Naive thymus-derived CD8-positive, alpha-beta T cell (primary cell): ENCODE data around the gene STRA8. TPM values are rescaled to one million over a fixed set of nuclear protein-coding genes. Genes with fewer than 3 reads are reported as not detected.
A peak's percentile ranks its signal among the peaks of the same experiment; 100 is the strongest.
"Not testable (repeated sequence)": the region's sequence is repeated elsewhere in the genome, so short reads cannot be mapped to it uniquely, and the experiment has no call there.

Source experiments
- ATAC-seq, 2 donors: fragments of 150-1000 bp; cut with Tn5 transposase in 1 of 2; sonication (Bioruptor Pico), chemical (Tn5 transposase) in 1 of 2; 1 replicate in 1 of 2; 2 replicates in 1 of 2; pipeline ENCODE4 v1.10.0; 2021; ENCODE audit warnings: mild to moderate bottlenecking in 2 of 2, moderate library complexity in 2 of 2
- POLR2A ChIA-PET: fragments of 350-600 bp; sonication (Branson Sonifier 250); formaldehyde crosslinking; loops from one replicate; lab custom pipeline; 2021; ENCODE audit warnings: antibody characterized with exemption; lab: Charles Lee
- DNase-seq, 10 donors: peaks; one replicate each; pipeline versions ENCODE4 v3.0.0 to v3.0.0-alpha.2; 2020 to 2022
- H3K27ac Mint-ChIP-seq, 10 donors: one replicate each; pipeline ENCODE4 v1.8.0; 2020 to 2022; ENCODE audit warnings: mild to moderate bottlenecking in 10 of 10, mixed read lengths in 10 of 10, moderate library complexity in 4 of 10, inconsistent platforms in 1 of 10
- H3K27me3 Mint-ChIP-seq, 5 donors: one replicate each; pipeline ENCODE4 v1.8.0; 2021 to 2022; ENCODE audit warnings: mixed read lengths in 5 of 5
- H3K36me3 Mint-ChIP-seq, 3 donors: one replicate each; pipeline ENCODE4 v1.8.0; 2020 to 2022; ENCODE audit warnings: mixed read lengths in 3 of 3, mild to moderate bottlenecking in 2 of 3, inconsistent platforms in 1 of 3
- H3K4me1 Mint-ChIP-seq, 4 donors: one replicate each; pipeline ENCODE4 v1.8.0; 2021 to 2022; ENCODE audit warnings: mixed read lengths in 4 of 4
- H3K4me3 Mint-ChIP-seq, 10 donors: one replicate each; pipeline ENCODE4 v1.8.0; 2020 to 2022; ENCODE audit warnings: mild to moderate bottlenecking in 10 of 10, mixed read lengths in 10 of 10, moderate library complexity in 6 of 10, inconsistent platforms in 1 of 10
- H3K9me3 Mint-ChIP-seq, 9 donors: one replicate each; pipeline ENCODE4 v1.8.0; 2020 to 2022; ENCODE audit warnings: mixed read lengths in 9 of 9, mild to moderate bottlenecking in 3 of 9, inconsistent platforms in 1 of 9, moderate library complexity in 1 of 9
- polyA plus RNA-seq, 3 donors: library from polyadenylated mRNA; unstranded; fragments of 300-500 nt; fragmentation: Illumina TruSeq; gene quantifications; one replicate each; pipeline ENCODE4 v1.2.3, GENCODE V29; 2021
- total RNA-seq, 8 experiments: library from RNA in 2 of 8; stranded (reverse) in 2 of 8; gene quantifications; one replicate each; pipeline ENCODE4 v1.2.3 and lab custom pipeline; 2021 to 2026

STRA8 gene
- total and polyA plus RNA-seq, 5 experiments from 2014 or later: not detected

DNA sequence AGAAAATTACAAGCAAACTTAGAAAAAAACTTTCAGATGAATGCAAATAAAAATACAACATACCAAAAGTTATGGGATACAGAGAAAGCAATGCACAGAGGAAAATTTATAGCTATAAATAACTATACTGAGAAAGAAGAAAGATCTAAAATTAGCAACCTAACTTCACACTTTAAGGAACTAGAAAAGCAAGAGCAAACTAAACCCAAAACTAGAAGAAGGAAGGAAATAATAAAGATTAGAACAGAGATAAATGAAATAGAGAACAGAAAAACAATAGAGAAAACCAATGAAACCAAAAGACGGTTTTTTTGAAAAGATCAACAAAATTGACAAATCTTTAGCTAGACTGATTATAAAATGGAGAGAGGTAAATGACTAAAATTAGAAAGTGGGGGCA is 9.6 kb upstream of the STRA8 start:
- H3K27me3 Mint-ChIP-seq: peaks cover 0 to 2% (median 0%) of the 10 kb centered on the region in 5 donors
- H3K4me1 Mint-ChIP-seq: peaks cover 0 to 13% (median 8%) of the 10 kb centered on the region in 4 donors
- ATAC-seq: no peak
- POLR2A ChIA-PET: no interaction called here
- no peak overlapping the region for H3K27ac Mint-ChIP-seq
- peaks cover 0 to 19% (median 0%) of the 10 kb centered on the region in 3 donors for H3K36me3 Mint-ChIP-seq
- H3K9me3 Mint-ChIP-seq: peaks cover 0 to 16% (median 9%) of the 10 kb centered on the region in 9 donors
- no peak overlapping the region for H3K4me3 Mint-ChIP-seq
- DNase-seq: no peak

DNA sequence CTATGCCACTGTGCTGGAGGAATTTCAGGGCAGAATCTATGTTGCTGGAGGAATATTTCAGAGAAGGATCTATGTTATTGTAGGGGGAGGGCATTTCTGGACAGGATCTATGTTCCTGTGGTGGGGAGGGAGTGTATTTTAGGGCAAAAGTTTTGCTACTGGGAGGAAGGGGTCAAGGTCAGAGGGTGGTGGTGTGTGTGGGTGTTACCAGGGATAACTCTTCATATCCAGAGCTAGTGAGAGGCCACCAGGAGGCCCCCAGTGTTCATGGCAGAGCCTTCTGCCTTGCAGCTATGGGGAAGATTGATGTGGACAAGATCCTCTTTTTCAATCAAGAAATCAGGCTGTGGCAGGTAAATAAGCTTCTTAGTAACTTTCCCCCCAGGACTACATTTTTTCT is 2.0 kb upstream of the STRA8 start:
- peaks cover 0 to 3% (median 0%) of the 10 kb centered on the region in 5 donors for H3K27me3 Mint-ChIP-seq
- H3K4me3 Mint-ChIP-seq: no peak overlapping the region
- H3K27ac Mint-ChIP-seq: no peak overlapping the region
- peaks cover 0 to 2% (median 0%) of the 10 kb centered on the region in 9 donors for H3K9me3 Mint-ChIP-seq
- H3K36me3 Mint-ChIP-seq: no peaks in the 10 kb centered on the region
- DNase-seq: no peak
- peaks cover 0 to 6% (median 1%) of the 10 kb centered on the region in 4 donors for H3K4me1 Mint-ChIP-seq
- POLR2A ChIA-PET: no interaction called here
- ATAC-seq: no peak

GRCh38 chr7:135232087-135232486 is 1.6 kb upstream of the STRA8 start:
- Mint-ChIP-seq H3K36me3 (no peaks in the 10 kb centered on the region), H3K9me3 (peaks cover 0 to 2% (median 0%) of the 10 kb centered on the region in 9 donors), H3K4me1 (peaks cover 0 to 10% (median 5%) of the 10 kb centered on the region in 4 donors), H3K27ac (no peak overlapping the region), H3K27me3 (peaks cover 0 to 3% (median 0%) of the 10 kb centered on the region in 5 donors), H3K4me3 (no peak overlapping the region)
- no peak for ATAC-seq
- POLR2A ChIA-PET: no interaction called here
- DNase-seq: no peak

DNA sequence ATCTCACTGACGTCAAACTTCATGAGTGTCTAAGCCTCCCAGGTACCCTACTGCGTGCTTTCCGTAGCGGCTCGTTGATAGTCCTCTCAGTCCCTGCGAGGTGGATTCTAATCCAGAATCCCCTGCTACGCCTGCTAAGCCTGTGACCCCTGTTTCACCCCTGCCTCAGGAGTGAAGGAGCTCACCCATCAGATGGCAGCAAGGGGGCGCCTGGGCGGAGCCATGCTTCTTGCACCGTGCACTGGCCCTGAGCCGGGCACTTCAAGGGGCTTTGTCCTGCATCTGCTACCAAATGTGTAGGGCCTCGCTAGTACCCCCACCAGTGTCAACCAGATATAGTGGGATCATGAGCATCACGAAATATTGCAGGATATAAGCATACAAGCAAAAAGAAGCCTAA is 918 bp upstream of the STRA8 start:
- no peak for DNase-seq
- H3K27me3 Mint-ChIP-seq: peaks cover 0 to 3% (median 0%) of the 10 kb centered on the region in 5 donors
- no peak overlapping the region for H3K27ac Mint-ChIP-seq
- H3K4me1 Mint-ChIP-seq: peaks cover 0 to 13% (median 5%) of the 10 kb centered on the region in 4 donors
- H3K36me3 Mint-ChIP-seq: no peaks in the 10 kb centered on the region
- H3K9me3 Mint-ChIP-seq: peaks cover 0 to 2% (median 0%) of the 10 kb centered on the region in 9 donors
- POLR2A ChIA-PET: no interaction called here
- no peak overlapping the region for H3K4me3 Mint-ChIP-seq
- no peak for ATAC-seq

DNA sequence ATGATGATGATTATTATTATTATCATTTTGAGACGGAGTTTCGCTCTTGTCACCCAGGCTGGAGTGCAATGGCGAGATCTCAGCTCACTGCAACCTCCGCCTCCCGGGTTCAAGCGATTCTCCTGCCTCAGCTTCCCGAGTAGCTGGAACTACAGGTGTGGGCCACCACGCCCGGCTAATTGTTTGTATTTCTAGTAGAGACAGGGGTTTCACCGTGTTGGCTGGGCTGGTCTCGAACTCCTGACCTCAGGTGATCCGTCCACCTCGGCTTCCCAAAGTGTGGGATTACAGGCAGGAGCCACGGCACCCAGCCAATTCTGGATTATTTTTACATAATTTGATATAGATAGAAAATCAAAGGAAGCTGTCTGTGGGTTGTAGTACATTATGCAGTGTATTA is 457 bp downstream of the STRA8 start:
- DNase-seq, H3K27ac Mint-ChIP-seq, H3K4me3 Mint-ChIP-seq, ATAC-seq, POLR2A ChIA-PET, H3K9me3 Mint-ChIP-seq, H3K27me3 Mint-ChIP-seq, H3K36me3 Mint-ChIP-seq: not testable (repeated sequence)
- H3K4me1 Mint-ChIP-seq: peaks cover 0 to 16% (median 5%) of the 10 kb centered on the region in 4 donors

DNA sequence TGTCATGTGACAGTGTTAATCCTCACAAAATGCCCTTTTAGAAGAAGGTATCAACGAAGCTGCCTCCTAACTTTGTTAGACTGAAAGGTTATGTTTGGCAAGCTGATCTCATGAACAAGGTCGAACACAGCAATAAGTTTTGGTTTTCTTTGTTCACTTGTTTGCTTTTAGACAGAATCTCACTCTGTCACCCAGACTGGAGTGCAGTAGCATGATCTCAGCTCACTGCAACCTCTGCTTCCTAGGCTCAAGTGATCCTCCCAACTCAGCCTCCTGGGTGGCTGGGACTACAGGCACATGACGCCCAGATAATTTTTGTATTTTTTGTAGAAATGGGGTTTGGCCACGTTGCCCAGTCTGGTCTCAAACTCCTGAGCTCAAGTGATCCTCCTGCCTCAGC is 1.1 kb downstream of the STRA8 start:
- H3K9me3 Mint-ChIP-seq: no peaks in the 10 kb centered on the region
- no peak overlapping the region for H3K27ac Mint-ChIP-seq
- no peak for ATAC-seq
- peaks cover 0 to 6% (median 0%) of the 10 kb centered on the region in 5 donors for H3K27me3 Mint-ChIP-seq
- peaks cover 0 to 21% (median 5%) of the 10 kb centered on the region in 4 donors for H3K4me1 Mint-ChIP-seq
- H3K4me3 Mint-ChIP-seq: no peak overlapping the region
- POLR2A ChIA-PET: no interaction called here
- no peaks in the 10 kb centered on the region for H3K36me3 Mint-ChIP-seq
- DNase-seq: no peak

DNA sequence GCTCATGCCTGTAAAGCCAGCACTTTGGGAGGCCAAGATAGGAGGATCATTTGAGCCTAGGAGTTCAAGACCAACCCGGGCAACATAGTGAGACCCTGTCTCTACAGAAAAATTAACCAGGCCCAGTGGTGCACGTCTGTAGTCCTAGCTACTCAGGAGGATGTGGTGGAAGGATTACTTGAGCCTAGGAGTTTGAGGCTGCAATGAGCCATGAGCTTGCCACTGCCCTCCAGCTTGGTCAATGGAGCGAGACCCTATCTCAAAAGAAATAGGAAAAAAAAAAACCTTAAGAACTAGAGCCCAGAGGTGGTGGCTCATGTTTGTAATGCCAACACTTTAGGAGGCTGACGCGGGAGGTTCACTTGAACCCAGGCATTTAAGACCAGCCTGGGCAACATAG is 2.2 kb downstream of the STRA8 start:
- H3K9me3 Mint-ChIP-seq: no peaks in the 10 kb centered on the region
- peaks cover 0 to 6% (median 0%) of the 10 kb centered on the region in 5 donors for H3K27me3 Mint-ChIP-seq
- no peak overlapping the region for H3K27ac Mint-ChIP-seq
- no peaks in the 10 kb centered on the region for H3K36me3 Mint-ChIP-seq
- H3K4me3 Mint-ChIP-seq: no peak overlapping the region
- POLR2A ChIA-PET: interaction anchor here (1.0 kb wide), 1 partner anchor 18 kb away, joined by 3 read pairs; no protein-coding TSS in a partner anchor
- DNase-seq: no peak
- H3K4me1 Mint-ChIP-seq: peaks cover 0 to 21% (median 5%) of the 10 kb centered on the region in 4 donors
- ATAC-seq: no peak

DNA sequence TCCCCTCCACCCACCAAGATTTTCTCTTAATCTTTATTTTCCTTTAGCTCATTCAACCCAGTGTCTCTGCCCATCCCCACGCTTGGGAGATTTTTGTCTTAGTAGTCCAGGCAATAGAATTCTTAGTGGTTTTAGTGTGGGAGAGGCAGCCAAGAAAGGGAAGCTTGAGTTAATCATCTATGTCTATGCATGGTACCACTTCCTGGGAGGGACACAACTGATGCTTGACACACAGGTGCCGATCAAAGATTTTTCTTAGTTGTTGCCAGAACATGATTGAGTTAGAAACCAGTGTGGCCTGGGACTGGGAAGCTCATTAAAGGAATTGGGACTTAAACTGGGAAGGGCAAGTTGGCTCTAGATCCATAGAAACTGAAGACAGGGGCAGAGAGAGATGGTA is 3.1 kb downstream of the STRA8 start:
- no peaks in the 10 kb centered on the region for H3K9me3 Mint-ChIP-seq
- DNase-seq (no peak), ATAC-seq (no peak)
- peaks cover 0 to 6% (median 4%) of the 10 kb centered on the region in 5 donors for H3K27me3 Mint-ChIP-seq
- peaks cover 0 to 21% (median 5%) of the 10 kb centered on the region in 4 donors for H3K4me1 Mint-ChIP-seq
- peak overlapping the region in 1 of 10 donors; percentile 16 for H3K27ac Mint-ChIP-seq
- POLR2A ChIA-PET: interaction anchor here (1.0 kb wide), 1 partner anchor 17 kb away, joined by 3 read pairs; no protein-coding TSS in a partner anchor
- H3K36me3 Mint-ChIP-seq: no peaks in the 10 kb centered on the region
- H3K4me3 Mint-ChIP-seq: no peak overlapping the region

GRCh38 chr7:135238112-135238744 is 4.6 kb downstream of the STRA8 start:
- POLR2A ChIA-PET: no interaction called here
- Mint-ChIP-seq H3K9me3 (no peaks in the 10 kb centered on the region), H3K4me1 (peaks cover 0 to 21% (median 6%) of the 10 kb centered on the region in 4 donors), H3K4me3 (no peak overlapping the region), H3K27ac (no peak overlapping the region), H3K36me3 (no peaks in the 10 kb centered on the region), H3K27me3 (peaks cover 0 to 12% (median 6%) of the 10 kb centered on the region in 5 donors)
- ATAC-seq (no peak), DNase-seq (no peak)

GRCh38 chr7:135239263-135239662 is 5.6 kb downstream of the STRA8 start:
- H3K4me1 Mint-ChIP-seq: peaks cover 0 to 21% (median 6%) of the 10 kb centered on the region in 4 donors
- H3K27ac Mint-ChIP-seq: no peak overlapping the region

GRCh38 chr7:135240441-135240840 is 6.8 kb downstream of the STRA8 start:
- POLR2A ChIA-PET: no interaction called here
- no peak for ATAC-seq
- Mint-ChIP-seq H3K4me3 (no peak overlapping the region), H3K9me3 (no peaks in the 10 kb centered on the region), H3K27me3 (peaks cover 3 to 20% (median 9%) of the 10 kb centered on the region in 5 donors), H3K27ac (peak overlapping the region in 1 of 10 donors; percentile 42), H3K4me1 (peaks cover 0 to 21% (median 6%) of the 10 kb centered on the region in 4 donors), H3K36me3 (no peaks in the 10 kb centered on the region)
- DNase-seq: no peak

More at GRCh38 chr7:135239263-135239662, 5.6 kb downstream of the STRA8 start:
- ATAC-seq (no peak), DNase-seq (no peak)
- Mint-ChIP-seq H3K27me3 (peaks cover 0 to 12% (median 6%) of the 10 kb centered on the region in 5 donors), H3K36me3 (no peaks in the 10 kb centered on the region), H3K9me3 (no peaks in the 10 kb centered on the region), H3K4me3 (no peak overlapping the region)
- POLR2A ChIA-PET: no interaction called here

- Mint-ChIP-seq H3K4me3 (no peak overlapping the region), H3K27me3 (peaks cover 3 to 21% (median 9%) of the 10 kb centered on the region in 5 donors), H3K4me1 (peaks cover 0 to 10% (median under 1%) of the 10 kb centered on the region in 4 donors), H3K9me3 (no peaks in the 10 kb centered on the region), H3K27ac (no peak overlapping the region), H3K36me3 (no peaks in the 10 kb centered on the region)
- ATAC-seq (no peak), DNase-seq (no peak)
- POLR2A ChIA-PET: no interaction called here
Measured at GRCh38 chr7:135242096-135242684, 8.6 kb downstream of the STRA8 start.
